HG03108 (cell line): ENCODE measurements around the gene RPTOR.
"Not testable (repeated sequence)": the region's sequence is repeated elsewhere in the genome, so short reads cannot be mapped to it uniquely, and the experiment has no call there.

ENCODE experiments used
- ATAC-seq: cut with Tn5 transposase; IDR thresholded peaks from one replicate; pipeline ENCODE4 v1.9.1; 2021; ENCODE audit warnings: moderate library complexity; ENCODE audit not compliant: unreplicated experiment

RPTOR gene

GRCh38 chr17:80512233-80512632 lies 32.4 kb upstream of the RPTOR start:
- ATAC-seq: no peak

GRCh38 chr17:80513201-80513600 lies 31.4 kb upstream of the RPTOR start:
- no peak for ATAC-seq

- ATAC-seq: no peak
Observed at GRCh38 chr17:80513892-80514291, 30.7 kb upstream of the RPTOR start.

- no peak for ATAC-seq
Observed at GRCh38 chr17:80516171-80516932, 28.3 kb upstream of the RPTOR start.

GRCh38 chr17:80517641-80518040 lies 27.0 kb upstream of the RPTOR start:
- ATAC-seq: no peak

GRCh38 chr17:80518392-80518791 lies 26.2 kb upstream of the RPTOR start:
- ATAC-seq: no peak

- ATAC-seq: no peak
Observed at GRCh38 chr17:80519091-80519781, 25.4 kb upstream of the RPTOR start.

- ATAC-seq: no peak
Observed at GRCh38 chr17:80520810-80521455, 23.7 kb upstream of the RPTOR start.

- no peak for ATAC-seq
Observed at GRCh38 chr17:80523054-80523744, 21.4 kb upstream of the RPTOR start.

- ATAC-seq: no peak
Observed at GRCh38 chr17:80523956-80524712, 20.5 kb upstream of the RPTOR start.

GRCh38 chr17:80526116-80526910 lies 18.3 kb upstream of the RPTOR start:
- ATAC-seq: no peak

GRCh38 chr17:80527016-80527645 lies 17.5 kb upstream of the RPTOR start:
- no peak for ATAC-seq

GRCh38 chr17:80528536-80528935 lies 16.1 kb upstream of the RPTOR start:
- no peak for ATAC-seq

GRCh38 chr17:80529104-80529903 lies 15.3 kb upstream of the RPTOR start:
- no peak for ATAC-seq

GRCh38 chr17:80529904-80530292 lies 14.7 kb upstream of the RPTOR start:
- no peak for ATAC-seq

- ATAC-seq: no peak
Observed at GRCh38 chr17:80531400-80531799, 13.2 kb upstream of the RPTOR start.

GRCh38 chr17:80537386-80537785 lies 7.3 kb upstream of the RPTOR start:
- not testable (repeated sequence) for ATAC-seq

- ATAC-seq: no peak
Observed at GRCh38 chr17:80538484-80538883, 6.2 kb upstream of the RPTOR start.
